NB4 (cell line): Measurements from ENCODE around the gene NXF3.
"Not testable (repeated sequence)": the region's sequence is repeated elsewhere in the genome, so short reads cannot be mapped to it uniquely, and the experiment has no call there.

Experiments used
- CTCF ChIP-seq: IDR thresholded peaks from one replicate; pipeline ENCODE4 v1.5.1; 2012; ENCODE audit warnings: low read depth, low read length
- MAX ChIP-seq: IDR thresholded peaks from 2 replicates; pipeline ENCODE4 v1.6.1; 2011; ENCODE audit warnings: low read depth, low read length
- MYC ChIP-seq: IDR thresholded peaks from 2 replicates; pipeline ENCODE4 v1.6.1; 2011; ENCODE audit warnings: low read depth, low read length
- POLR2A ChIP-seq: IDR thresholded peaks from 2 replicates; pipeline ENCODE4 v1.6.1; 2011; ENCODE audit warnings: mild to moderate bottlenecking; ENCODE audit not compliant: insufficient read length; ENCODE audit errors: extremely low read depth

GRCh38 chrX:103116970-103117369 lies 24.0 kb upstream of the NXF3 start:
- not testable (repeated sequence) for TF ChIP-seq CTCF, POLR2A, MYC, MAX
